NT2/D1 (cell line): ENCODE results near the gene VWA2.

Source experiments
- SUZ12 ChIP-seq: IDR thresholded peaks from 2 replicates; pipeline ENCODE4 v1.6.1; 2011; ENCODE audit not compliant: insufficient read length, insufficient read depth; ENCODE audit errors: extremely low read depth
- YY1 ChIP-seq: IDR thresholded peaks from 2 replicates; pipeline ENCODE4 v1.6.1; 2011; ENCODE audit not compliant: insufficient read length, insufficient read depth

GRCh38 chr10:114320249-114321116, 81.4 kb downstream of the VWA2 start:
- TF ChIP-seq SUZ12, result no peak
- no peak for TF ChIP-seq YY1
